H4 (cell line): ENCODE measurements around the gene ZNF71. TPM values are rescaled to one million over a fixed set of nuclear protein-coding genes. Genes with fewer than 3 reads are reported as not detected.
A peak's percentile ranks its signal among the peaks of the same experiment; 100 is the strongest.

Experiments
- DNase-seq: peaks from one replicate; pipeline ENCODE4 v3.0.0-alpha.2; 2015; ENCODE audit warnings: low spot score
- total RNA-seq: library from RNA; depleted of rRNA; stranded (reverse); fragments of >200 nt; shearing (Covaris generic); gene quantifications from 2 replicates; pipeline ENCODE4 v1.2.3, GENCODE V29; 2014; rRNA removed

Gene ZNF71
- 11.5 and 13.2 TPM in 2 replicates for total RNA-seq

DNA sequence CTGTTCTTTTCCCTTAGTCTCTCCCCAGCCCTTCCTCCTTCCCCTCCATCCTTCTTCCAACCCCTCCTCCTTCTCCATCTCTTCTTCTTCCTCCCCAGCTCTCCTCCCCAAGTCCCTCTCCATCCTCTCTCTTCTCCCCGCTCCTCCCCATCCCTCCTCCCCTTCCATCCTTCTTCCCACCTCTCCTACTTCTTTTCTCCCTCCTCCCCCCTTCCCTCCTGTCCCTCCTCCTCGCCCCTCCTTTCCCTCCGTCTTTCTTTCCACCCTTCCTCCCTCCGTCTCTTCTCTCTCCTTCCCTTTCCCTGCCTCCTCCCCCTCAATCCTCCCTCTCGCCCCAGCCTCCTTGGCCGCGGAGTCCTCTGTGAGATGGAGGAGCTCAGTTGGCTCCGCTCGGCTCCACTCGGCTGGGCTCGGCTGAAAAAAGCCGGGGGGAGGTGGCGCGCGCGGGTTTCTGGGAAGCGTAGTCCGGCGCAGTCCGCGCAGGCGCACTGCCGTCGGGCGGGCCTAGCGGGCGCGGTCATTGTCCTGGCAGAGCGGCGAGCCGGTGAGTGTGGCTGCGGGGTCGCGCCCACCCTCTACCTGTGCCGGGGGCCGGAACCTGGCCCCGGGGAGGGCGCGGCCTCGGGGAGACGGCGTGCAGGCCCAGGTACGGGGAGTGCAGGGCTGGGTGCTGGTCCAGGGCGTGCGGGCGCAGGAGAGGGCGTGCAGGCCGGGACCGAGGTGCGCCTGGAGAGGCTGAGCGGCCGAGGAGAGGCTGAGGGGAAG lies at the start of gene ZNF71:
Gene ZNF71, plus strand, starts transcription at position 520 of the 765 bp plus-strand sequence. CDS start 6,257 bp downstream, outside the sequence.
- peak; percentile 88 for DNase-seq

DNA sequence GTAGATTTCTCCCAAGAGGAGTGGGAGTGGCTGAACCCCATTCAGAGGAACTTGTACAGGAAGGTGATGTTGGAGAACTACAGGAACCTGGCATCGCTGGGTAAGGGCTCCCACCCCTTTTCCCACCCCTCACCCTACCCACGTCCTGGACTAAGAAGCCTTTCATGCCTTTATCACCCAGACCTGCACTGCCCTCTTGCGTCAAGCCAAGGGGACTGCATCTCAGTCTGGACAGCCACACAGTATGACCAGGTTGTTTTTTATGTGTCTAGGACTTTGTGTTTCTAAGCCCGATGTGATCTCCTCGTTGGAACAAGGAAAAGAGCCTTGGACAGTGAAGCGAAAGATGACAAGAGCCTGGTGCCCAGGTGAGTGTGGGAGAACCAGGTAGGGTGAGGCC lies 47.6 kb upstream of the ZNF71 start:
- DNase-seq: peak; percentile 44

DNA sequence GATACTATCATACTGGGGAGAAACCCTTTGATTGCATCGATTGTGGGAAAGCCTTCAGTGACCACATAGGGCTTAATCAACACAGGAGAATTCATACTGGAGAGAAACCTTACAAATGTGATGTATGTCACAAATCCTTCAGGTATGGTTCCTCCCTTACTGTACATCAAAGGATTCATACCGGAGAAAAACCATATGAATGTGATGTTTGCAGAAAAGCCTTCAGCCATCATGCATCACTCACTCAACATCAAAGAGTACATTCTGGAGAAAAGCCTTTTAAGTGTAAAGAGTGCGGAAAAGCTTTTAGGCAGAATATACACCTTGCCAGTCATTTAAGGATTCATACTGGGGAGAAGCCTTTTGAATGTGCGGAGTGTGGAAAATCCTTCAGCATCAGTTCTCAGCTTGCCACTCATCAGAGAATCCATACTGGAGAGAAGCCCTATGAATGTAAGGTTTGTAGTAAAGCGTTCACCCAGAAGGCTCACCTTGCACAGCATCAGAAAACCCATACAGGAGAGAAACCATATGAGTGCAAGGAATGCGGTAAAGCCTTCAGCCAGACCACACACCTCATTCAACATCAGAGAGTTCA lies 40.7 kb upstream of the ZNF71 start:
- no peak for DNase-seq

DNA sequence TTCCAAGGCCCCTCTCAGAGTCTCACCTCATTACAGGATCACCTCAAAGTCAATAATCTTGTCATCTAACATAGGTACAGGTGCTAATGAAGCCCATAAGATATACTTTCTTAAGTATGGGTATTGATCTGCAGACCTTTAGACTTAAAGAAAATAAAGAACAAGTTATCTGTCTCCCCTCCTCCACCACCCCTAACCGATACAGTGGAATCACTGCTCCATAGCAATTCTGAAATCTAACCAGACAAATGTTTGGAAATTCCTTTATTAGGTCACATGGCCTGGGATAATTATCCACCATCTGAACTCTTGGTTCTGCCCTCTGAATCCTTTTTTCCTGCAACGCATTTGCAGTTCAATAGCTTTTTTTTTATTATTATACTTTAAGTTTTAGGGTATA lies 32.3 kb upstream of the ZNF71 start:
- no peak for DNase-seq

DNA sequence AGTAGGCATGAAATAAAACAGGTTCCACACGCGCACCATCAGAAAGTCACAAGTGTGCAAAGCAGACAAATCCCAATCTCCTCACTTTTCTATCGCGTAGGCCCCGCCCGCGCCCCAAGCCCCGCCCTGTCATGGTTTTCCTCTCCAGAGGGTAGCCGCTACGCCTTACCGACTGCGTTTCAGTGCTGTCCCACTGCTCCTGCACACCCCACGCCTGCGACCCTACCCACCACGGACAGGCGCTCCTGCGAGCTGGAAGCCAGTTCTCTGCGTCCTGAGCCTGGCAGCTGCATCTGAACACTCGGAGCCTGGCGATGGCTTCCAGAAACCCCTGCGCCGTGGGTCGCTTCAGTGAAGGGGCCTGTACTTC lies 28.2 kb upstream of the ZNF71 start:
- no peak for DNase-seq

DNA sequence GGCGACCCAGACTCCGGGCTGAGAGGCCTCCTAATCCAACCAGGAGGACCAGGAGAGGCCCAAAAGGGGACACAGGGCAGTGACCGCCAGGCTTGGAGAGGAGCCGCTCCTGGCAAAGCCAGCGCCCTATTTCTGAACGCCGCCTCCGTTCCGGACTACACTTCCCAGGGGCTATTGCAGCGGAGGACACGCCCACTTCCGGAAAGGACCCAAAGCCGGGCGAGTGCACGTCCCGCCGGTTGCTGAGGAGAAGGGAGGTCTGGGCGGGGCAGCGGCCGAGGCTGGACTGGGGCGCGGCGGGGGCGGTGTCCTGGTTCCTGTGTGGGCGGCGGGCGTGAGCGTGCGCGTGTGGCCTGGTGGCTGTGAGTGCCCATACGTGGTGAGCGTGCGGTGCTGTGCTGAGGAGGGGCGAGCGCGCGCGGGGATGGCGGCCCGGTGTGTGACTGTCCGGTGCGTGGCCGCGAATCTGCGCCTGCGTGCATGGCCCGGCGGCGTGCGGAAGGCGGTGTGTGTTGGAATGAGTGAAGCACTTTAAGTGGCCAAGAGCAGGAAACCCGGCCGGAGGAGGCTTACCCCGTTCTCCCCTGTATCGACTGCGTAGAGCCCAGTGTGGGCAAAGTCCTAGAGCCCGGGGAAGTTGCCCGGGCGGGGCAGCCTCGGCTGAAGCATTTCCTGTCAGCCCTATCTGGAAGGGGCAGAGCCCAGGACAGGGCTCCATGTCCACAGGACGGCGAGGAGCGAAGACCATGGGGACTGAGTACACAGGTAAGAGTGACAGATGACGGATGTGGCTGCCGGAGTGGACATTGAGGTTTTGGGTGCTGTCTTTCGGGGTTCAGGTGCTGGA lies 27.6 kb upstream of the ZNF71 start, which contains the start of gene ZNF470:
Gene ZNF470, plus strand, starts transcription at position 195 of the 847 bp plus-strand sequence. CDS start 2,844 bp downstream, outside the sequence.
- peak; percentile 97 for DNase-seq

DNA sequence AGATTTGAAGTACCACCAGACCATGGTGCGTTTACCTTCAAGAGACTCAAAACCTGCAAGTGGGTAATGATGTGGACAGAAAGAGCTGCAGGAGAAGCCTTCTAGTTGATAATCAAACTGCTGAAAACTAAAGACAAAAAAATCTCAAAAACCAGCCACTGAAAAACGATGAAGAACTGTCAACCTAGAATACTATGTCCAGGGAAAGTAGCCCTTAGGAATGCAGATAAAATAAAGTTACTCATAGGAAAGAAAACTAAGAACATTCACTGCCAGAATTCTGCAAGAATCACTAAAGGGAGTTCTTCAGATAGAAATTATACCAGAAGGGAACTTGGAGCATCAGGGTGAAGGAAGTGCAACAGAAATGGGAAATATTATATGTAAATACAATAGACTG lies 22.5 kb upstream of the ZNF71 start:
- no peak for DNase-seq

DNA sequence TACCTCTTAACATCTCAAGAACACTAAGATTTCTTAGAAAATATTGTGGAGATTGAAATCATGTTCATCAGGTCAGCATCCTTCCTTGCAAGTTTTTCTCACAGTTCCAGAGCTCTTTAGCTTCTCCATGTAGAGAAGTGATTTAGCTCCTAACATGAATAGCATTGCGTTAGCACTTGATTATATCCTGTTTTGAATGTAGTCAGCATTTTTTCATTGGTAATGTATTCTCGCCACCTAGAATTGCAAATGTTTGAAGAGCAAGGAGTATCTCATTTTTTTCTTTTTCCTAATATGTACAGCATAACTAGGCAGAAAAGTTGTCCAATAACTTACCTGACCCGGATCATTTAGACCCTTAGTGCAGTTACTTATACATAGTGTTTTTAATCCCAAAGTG lies 21.2 kb upstream of the ZNF71 start:
- no peak for DNase-seq

DNA sequence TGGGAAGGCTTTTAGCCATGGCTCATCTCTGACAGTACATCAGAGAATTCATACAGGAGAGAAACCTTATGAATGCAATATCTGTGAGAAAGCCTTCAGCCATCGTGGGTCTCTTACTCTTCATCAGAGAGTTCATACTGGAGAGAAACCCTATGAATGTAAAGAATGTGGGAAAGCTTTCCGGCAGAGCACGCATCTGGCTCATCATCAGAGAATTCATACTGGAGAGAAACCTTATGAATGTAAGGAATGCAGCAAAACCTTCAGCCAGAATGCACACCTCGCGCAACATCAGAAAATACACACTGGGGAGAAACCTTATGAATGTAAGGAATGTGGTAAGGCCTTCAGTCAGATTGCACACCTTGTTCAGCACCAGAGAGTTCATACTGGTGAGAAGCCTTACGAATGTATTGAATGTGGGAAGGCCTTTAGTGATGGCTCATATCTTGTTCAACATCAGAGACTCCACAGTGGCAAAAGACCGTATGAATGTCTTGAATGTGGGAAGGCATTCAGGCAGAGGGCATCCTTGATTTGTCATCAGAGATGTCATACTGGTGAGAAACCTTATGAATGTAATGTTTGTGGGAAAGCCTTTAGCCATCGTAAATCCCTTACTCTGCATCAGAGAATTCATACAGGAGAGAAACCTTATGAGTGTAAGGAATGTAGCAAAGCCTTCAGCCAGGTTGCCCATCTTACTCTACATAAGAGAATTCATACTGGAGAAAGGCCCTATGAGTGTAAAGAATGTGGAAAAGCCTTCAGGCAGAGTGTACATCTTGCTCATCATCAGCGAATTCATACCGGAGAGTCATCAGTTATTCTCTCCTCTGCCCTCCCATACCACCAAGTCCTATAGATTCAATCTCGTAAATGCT lies 17.1 kb upstream of the ZNF71 start:
- DNase-seq: no peak

DNA sequence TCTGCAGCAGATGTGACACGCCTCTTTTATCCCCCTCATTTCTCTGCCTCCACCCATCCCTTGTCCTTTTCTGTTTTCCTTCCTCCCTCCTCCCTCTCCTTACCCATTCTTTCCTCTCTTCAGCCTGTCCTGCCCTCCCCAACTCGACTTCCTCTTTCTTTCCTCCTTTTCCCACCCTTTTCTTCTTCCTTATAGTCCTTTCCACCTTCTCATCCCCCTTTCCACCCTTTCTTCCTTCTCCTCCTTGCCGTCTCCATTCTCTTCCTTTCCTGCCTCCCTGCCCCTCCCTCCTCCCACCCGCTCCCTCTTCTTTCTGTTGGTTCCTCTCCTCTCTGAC lies 688 bp upstream of the ZNF71 start:
- no peak for DNase-seq

DNA sequence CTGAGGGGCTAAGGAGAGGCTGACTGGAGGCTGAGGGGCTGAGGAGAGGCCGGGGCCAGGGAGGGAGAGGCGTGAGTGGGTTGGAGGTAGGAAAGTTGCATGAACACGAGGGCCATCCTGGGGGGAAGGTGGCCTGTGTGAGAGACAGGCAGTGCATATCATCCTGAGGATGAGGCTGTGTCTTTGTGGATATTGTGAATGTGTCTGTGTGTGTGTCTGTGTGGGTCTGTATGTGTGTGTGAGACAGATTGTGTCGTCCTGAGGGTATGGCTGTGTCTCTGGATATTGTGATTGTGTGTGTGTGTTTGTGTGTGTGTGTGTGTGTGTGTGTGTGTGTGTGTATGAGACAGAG lies 422 bp downstream of the ZNF71 start:
- no peak for DNase-seq

DNA sequence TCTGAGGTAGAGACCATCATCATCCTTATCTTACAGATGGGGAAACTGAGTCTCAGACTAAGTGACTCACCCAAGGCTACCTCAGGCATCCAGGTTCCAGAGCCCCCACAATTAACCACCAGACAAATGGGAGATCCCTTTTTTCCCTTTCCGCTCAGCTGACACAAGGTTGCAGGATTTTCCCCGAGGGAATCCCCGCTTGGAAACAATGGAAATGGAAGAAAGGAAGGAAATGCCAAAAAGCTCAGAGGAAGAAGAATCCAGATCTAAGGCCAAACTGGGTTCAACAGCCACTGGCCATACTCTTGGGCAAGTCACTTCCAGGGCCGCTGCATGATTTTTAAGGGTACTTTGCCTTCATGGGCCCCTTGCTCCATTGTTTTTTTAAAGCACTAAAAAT lies 1.6 kb downstream of the ZNF71 start:
- no peak for DNase-seq

DNA sequence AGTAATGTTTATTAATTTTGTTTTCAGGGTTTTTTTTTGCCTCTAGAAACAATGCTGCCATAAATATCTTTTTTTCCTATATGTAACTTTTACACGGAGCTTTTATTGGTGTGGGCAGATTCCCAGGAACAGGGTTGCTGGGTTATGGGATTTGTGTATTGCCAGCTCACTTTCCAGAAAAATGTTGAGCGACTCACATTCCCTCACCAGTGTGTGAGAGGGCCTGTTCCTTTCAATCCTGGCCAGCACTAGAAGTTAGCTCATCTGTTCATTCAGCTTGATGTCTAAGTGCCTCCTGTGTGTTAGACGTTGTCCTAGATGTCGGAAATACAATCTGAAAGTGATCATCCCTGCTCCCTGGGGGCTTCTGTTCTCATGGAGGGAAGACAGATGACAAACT lies 2.6 kb downstream of the ZNF71 start:
- no peak for DNase-seq

DNA sequence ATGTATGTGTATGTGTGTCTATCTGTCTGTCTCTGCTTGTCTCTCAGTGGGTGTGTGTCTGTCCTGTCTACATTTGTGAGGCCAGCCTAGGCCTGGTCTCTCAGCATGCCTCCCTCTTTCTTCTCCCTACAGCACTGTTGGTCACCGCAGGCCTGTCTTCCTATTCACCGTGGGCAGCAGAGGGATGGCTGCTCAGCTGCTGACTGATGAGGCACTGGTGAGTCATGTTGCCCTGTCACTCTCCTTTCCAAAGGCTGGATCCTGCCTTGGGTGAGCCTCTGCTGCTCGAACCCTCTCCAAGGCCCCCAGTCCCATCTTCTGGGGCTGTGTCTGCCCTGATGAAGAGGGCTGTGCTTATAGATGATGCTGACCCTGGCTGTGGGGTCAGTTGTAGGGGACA lies 6.3 kb downstream of the ZNF71 start:
- DNase-seq: no peak

DNA sequence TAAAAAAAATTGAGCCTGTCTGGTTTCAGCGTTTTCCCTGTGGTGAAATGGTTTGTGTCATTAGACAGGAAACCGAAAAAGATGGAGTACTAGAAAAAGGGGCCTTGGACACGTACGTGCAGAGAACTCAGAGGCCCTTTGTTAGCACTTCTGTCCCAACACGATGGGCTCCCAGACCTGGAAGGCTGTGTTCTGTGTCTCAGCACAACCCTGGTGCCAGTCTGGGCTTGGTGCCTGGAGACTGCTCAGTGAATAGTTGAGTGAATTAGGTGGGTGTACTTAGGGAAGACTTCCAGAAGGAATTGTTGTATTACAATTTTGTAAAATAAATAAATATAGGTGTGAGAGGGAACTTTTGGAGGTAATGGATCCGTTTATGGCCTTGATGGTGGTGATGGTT lies 8.7 kb downstream of the ZNF71 start:
- no peak for DNase-seq

DNA sequence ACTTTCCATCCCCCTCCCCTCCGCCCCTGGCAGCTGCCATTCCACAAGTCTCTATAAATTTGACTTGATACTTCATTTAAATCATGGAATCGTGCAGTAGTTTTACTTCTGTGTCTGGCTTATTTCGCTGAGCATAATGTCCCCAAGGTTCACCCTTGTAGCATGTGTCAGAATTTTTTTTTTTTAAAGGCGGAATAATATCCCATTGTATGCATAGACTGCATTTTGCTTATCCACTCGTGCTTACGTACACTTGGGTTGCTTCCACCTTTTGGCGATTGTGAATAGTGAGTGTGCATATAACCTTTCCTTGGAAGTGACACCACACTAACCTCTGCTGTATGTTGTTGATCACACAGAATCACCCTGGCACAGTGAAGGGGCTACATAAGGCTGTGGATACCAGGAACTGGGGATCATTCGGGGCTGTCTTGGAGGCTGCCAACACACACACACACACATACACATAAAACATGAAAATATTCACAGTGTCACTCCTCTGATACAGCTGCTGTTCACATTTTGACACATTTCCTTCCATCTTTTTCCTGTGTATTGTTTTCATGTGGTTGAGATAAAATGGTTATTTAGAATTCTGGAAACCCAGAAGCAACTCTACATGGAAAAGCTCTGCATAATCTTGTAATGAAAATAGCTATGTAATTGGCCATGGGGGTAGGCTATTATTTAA lies 13.3 kb downstream of the ZNF71 start:
- DNase-seq: no peak

DNA sequence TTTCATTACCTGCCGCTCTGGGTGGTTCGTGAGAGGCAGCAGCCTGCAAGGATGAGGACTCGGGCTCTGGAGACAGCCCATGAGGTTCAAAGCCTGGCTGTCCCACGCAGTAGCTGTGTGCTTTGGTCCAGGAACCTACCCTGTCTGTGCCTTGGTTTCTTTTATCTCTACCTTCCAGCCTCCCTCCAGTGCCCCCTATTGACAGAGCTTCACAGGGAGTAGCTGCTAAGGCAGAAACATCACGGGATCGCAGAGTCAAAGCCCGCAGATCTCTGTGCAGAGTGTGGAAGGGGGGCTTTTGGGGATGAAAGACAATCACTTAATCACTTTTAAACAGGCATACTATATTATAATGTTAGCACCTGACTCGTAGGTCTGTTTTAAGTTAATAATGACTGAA lies 16.2 kb downstream of the ZNF71 start:
- DNase-seq: no peak

DNA sequence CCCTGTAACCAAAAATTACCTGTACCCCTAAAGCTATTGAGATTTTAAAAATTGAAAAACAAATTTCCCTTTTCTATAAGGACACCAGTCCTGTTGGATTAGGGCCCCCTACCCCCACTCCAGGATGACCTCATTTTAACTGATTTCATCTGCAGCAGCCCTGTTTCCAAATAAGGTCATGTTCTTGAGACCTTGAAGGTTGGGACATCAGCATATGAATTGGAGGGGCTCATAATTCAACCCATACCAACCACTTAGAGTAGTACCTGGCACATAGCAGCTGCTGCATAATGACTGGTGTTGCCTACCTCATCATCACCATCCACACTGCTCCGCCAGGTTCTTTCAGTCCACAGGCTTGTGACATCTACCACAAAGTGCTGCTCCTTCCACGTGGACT lies 17.6 kb downstream of the ZNF71 start:
- no peak for DNase-seq

DNA sequence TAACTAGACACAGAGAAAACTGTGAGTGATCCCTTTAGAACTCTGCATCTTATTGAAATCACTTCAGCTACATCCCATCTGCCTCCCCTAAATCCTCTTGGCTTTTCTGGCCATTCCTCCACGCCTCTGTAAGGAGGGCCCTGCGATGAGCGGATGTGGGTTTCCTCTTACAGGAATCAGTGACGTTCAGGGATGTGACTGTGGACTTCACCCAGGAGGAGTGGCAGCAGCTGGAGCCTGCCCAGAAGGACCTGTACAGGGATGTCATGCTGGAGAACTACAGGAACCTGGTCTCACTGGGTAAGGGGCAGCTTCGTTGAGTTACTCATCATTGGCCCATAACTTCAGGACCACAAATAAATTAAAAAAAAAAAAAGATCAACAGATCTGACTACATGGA lies 18.5 kb downstream of the ZNF71 start:
- no peak for DNase-seq

DNA sequence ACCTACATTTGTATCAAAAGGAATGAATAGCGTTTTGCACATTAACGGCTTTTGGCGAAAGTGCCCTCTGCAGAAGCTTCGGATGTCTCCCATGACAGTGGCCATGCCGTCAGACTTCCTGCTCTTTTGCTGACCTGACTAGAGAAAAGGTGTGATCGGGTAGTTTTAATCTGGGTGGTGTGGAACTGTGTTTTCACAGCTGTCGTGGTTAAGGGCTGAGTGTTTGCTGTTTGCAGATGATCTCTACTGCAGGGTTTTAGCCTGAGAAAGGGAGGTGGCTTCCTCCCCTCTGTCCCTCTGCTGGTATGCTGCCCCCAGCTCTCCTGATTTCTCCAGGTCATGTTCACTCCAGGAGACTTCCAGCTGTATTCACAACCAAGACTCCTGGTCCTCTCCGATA lies 22.4 kb downstream of the ZNF71 start:
- DNase-seq: no peak

DNA sequence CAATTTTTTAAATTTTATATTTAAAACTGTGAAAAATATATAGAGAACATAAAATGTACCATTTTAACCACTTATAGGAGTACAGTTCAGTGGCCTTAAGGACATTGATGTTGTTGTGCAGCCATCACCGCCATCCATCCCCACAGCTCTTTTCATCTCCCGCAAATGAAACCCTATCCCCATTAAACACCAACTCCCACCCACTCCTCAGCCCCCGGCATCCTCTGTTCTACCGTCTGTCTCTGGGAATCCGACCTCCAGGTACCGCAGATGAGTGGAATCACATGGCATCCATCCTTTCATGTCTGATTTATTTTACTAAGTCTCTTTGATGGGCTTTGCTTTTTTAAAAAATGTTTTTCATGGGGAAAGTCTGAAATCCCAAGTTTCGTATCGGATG lies 24.0 kb downstream of the ZNF71 start:
- DNase-seq: no peak
